SU-DHL-6 (cell line): Measurements from ENCODE around the gene SIGLEC7.

ENCODE experiments used
- H2AFZ ChIP-seq: fragments of 200-600 bp; sonication (generic); 2 replicates; pipeline ENCODE4 v1.6.1; 2014; ENCODE audit warnings: low read depth, mild to moderate bottlenecking, moderate library complexity, mixed read lengths, antibody characterized with exemption, low read length; ENCODE audit not compliant: severe bottlenecking
- H3F3A ChIP-seq: fragments of 200-600 bp; shearing (Covaris generic); 2 replicates; pipeline ENCODE4 v1.6.0; 2016; ENCODE audit warnings: antibody characterized with exemption, mild to moderate bottlenecking; ENCODE audit not compliant: insufficient read depth
- H3K27ac ChIP-seq: fragments of 200-600 bp; sonication (generic); 2 replicates; pipeline ENCODE4 v1.5.1; 2016; ENCODE audit warnings: low read depth, mild to moderate bottlenecking, low read length, moderate library complexity, mixed read lengths
- H3K27me3 ChIP-seq: fragments of 200-600 bp; sonication (generic), shearing (Covaris generic); 2 replicates; pipeline ENCODE4 v1.6.0; 2014; ENCODE audit warnings: mild to moderate bottlenecking, low read length
- H3K36me3 ChIP-seq: fragments of 200-600 bp; sonication (generic); 2 replicates; pipeline ENCODE4 v1.6.1; 2014; ENCODE audit warnings: mild to moderate bottlenecking, low read length, mixed read lengths
- H3K4me2 ChIP-seq: fragments of 300-600, 200-600 bp; shearing (Covaris generic), sonication (generic); 2 replicates; pipeline ENCODE4 v1.6.0; 2014; ENCODE audit warnings: low read length, low read depth, mild to moderate bottlenecking; ENCODE audit not compliant: poor library complexity, severe bottlenecking
- H3K4me3 ChIP-seq: fragments of 200-600 bp; sonication (generic); 2 replicates; pipeline ENCODE4 v1.5.1; 2014; ENCODE audit warnings: antibody characterized with exemption, low read length, mild to moderate bottlenecking, mixed read lengths; ENCODE audit not compliant: insufficient read depth, poor library complexity, severe bottlenecking
- H3K79me2 ChIP-seq: fragments of 200-600 bp; sonication (generic); 2 replicates; pipeline ENCODE4 v1.6.1; 2014; ENCODE audit warnings: mild to moderate bottlenecking, low read length, moderate library complexity; ENCODE audit not compliant: insufficient read depth
- H3K9ac ChIP-seq: fragments of 200-600 bp; sonication (generic); 2 replicates; pipeline ENCODE4 v1.7.0; 2014; ENCODE audit warnings: mild to moderate bottlenecking, low read length
- H3K9me2 ChIP-seq: fragments of 200-600 bp; sonication (generic); replicated peaks from 2 replicates; pipeline ENCODE4 v1.6.1; 2014; ENCODE audit warnings: low read length; ENCODE audit not compliant: insufficient read depth
- H3K9me3 ChIP-seq: fragments of 200-600 bp; sonication (generic); 2 replicates; pipeline ENCODE4 v1.6.1; 2014; ENCODE audit warnings: low read length, mixed read lengths; ENCODE audit not compliant: insufficient read depth
- H4K20me1 ChIP-seq: fragments of 200-600 bp; sonication (generic); 2 replicates; pipeline ENCODE4 v1.6.1; 2014; ENCODE audit warnings: low read depth, mild to moderate bottlenecking, antibody characterized with exemption, low read length, moderate library complexity, mixed read lengths
- EZH2phosphoT487 ChIP-seq: fragments of 200-600 bp; sonication (generic), shearing (Covaris generic); conservative IDR thresholded peaks from 2 replicates; pipeline ENCODE4 v1.6.1; 2018; ENCODE audit warnings: mild to moderate bottlenecking, antibody characterized with exemption, low read length, moderate library complexity, mixed read lengths
- TF ChIP-seq, protein P1 (sequence below): fragments of 200-600 bp; sonication (generic); IDR thresholded peaks from one replicate; pipeline ENCODE4 v1.5.1; 2017; ENCODE audit warnings: antibody characterized with exemption, mild to moderate bottlenecking, low read length, moderate library complexity; ENCODE audit not compliant: insufficient read depth, poor library complexity, severe bottlenecking

SIGLEC7 gene

DNA sequence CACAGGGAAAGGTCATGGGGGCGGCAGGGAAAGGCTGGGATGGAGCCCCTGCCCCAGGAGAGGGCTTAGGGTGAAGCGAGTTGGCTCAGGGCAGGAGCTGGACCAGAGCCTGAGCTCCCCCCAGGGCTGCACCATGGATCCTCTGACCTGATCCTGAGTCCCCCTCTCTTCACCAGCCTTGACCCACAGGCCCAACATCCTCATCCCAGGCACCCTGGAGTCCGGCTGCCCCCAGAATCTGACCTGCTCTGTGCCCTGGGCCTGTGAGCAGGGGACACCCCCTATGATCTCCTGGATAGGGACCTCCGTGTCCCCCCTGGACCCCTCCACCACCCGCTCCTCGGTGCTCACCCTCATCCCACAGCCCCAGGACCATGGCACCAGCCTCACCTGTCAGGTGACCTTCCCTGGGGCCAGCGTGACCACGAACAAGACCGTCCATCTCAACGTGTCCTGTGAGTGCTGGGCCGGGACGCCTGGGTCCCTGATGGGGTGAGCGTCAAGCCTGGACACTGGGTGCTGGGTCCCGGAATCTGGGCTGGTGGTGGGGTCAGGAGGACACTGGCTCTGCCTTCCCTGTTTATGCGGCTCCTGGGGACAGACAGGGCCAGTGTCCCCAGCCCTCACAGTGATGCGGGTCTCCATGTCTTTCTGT lies 16.6 kb upstream of the SIGLEC7 start:
- Histone ChIP-seq H3K27ac (no peak overlapping the region), H3K9ac (no peak overlapping the region), H4K20me1 (no peaks in the 10 kb centered on the region), H3F3A (no peaks in the 10 kb centered on the region), H3K9me3 (no peaks in the 10 kb centered on the region), H3K4me3 (no peak overlapping the region), H3K4me2 (no peak overlapping the region), H3K9me2 (no peaks in the 10 kb centered on the region), H3K27me3 (no peaks in the 10 kb centered on the region), H2AFZ (no peak overlapping the region), H3K36me3 (no peaks in the 10 kb centered on the region), H3K79me2 (no peaks in the 10 kb centered on the region)
- TF ChIP-seq, protein P1, sequence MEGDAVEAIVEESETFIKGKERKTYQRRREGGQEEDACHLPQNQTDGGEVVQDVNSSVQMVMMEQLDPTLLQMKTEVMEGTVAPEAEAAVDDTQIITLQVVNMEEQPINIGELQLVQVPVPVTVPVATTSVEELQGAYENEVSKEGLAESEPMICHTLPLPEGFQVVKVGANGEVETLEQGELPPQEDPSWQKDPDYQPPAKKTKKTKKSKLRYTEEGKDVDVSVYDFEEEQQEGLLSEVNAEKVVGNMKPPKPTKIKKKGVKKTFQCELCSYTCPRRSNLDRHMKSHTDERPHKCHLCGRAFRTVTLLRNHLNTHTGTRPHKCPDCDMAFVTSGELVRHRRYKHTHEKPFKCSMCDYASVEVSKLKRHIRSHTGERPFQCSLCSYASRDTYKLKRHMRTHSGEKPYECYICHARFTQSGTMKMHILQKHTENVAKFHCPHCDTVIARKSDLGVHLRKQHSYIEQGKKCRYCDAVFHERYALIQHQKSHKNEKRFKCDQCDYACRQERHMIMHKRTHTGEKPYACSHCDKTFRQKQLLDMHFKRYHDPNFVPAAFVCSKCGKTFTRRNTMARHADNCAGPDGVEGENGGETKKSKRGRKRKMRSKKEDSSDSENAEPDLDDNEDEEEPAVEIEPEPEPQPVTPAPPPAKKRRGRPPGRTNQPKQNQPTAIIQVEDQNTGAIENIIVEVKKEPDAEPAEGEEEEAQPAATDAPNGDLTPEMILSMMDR, result no peak
- TF ChIP-seq EZH2phosphoT487, result no peak

DNA sequence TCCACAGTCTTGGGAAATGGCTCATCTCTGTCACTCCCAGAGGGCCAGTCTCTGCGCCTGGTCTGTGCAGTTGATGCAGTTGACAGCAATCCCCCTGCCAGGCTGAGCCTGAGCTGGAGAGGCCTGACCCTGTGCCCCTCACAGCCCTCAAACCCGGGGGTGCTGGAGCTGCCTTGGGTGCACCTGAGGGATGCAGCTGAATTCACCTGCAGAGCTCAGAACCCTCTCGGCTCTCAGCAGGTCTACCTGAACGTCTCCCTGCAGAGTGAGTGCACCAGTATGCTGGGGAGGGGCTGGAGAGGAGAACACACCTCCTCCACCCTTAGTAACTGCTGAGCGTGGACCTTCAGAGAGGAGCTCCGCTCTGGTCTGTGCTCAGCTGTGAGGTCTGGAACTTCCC lies 15.1 kb upstream of the SIGLEC7 start:
- H4K20me1 ChIP-seq, result no peaks in the 10 kb centered on the region
- no peak overlapping the region for H2AFZ ChIP-seq
- no peaks in the 10 kb centered on the region for H3K9me2 ChIP-seq
- no peaks in the 10 kb centered on the region for H3K27me3 ChIP-seq
- no peak overlapping the region for H3K4me2 ChIP-seq
- no peaks in the 10 kb centered on the region for H3K36me3 ChIP-seq
- TF ChIP-seq, protein P1, result no peak
- H3F3A ChIP-seq, result no peaks in the 10 kb centered on the region
- no peak overlapping the region for H3K9ac ChIP-seq
- H3K79me2 ChIP-seq, result no peaks in the 10 kb centered on the region
- no peaks in the 10 kb centered on the region for H3K9me3 ChIP-seq
- H3K4me3 ChIP-seq, result no peak overlapping the region
- H3K27ac ChIP-seq, result no peak overlapping the region

DNA sequence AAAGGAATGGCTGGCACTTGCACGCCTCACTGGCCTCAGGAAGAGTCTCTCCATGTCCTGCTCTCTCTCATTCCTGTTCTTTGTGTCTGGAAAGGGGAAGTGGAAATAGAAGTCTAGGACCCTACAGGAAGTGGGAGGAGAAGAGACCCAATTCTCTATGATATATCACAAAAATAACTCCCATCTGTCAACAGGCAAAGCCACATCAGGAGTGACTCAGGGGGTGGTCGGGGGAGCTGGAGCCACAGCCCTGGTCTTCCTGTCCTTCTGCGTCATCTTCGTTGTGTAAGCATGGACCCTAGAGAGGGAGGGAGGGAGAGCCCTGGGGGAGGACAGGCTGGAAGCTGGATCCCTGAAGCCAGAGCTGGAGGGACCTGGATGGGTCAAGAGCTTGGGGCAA lies 14.3 kb upstream of the SIGLEC7 start:
- H4K20me1 ChIP-seq, result no peaks in the 10 kb centered on the region
- no peaks in the 10 kb centered on the region for H3K79me2 ChIP-seq
- no peaks in the 10 kb centered on the region for H3K27me3 ChIP-seq
- TF ChIP-seq EZH2phosphoT487, result no peak
- TF ChIP-seq, protein P1, result no peak
- H2AFZ ChIP-seq, result no peak overlapping the region
- H3F3A ChIP-seq, result no peaks in the 10 kb centered on the region
- H3K4me2 ChIP-seq, result no peak overlapping the region
- H3K9ac ChIP-seq, result no peak overlapping the region
- H3K4me3 ChIP-seq, result no peak overlapping the region
- H3K9me2 ChIP-seq, result no peaks in the 10 kb centered on the region
- no peak overlapping the region for H3K27ac ChIP-seq
- H3K9me3 ChIP-seq, result no peaks in the 10 kb centered on the region
- H3K36me3 ChIP-seq, result no peaks in the 10 kb centered on the region
